ENCODE results near the gene AHR.
"Not testable (repeated sequence)": the region's sequence is repeated elsewhere in the genome, so short reads cannot be mapped to it uniquely, and the experiment has no call there.

Gene AHR

GRCh38 chr7:17339952-17340351, 41.5 kb downstream of the AHR start:
- DNase-seq (ENCODE audit: low spot score), result no peak

- DNase-seq (ENCODE audit: low spot score), result no peak
Observed at GRCh38 chr7:17340655-17341054, 42.2 kb downstream of the AHR start.

- DNase-seq (ENCODE audit: low spot score), result no peak
Observed at GRCh38 chr7:17342756-17343155, 44.3 kb downstream of the AHR start.

GRCh38 chr7:17347401-17347800, 48.9 kb downstream of the AHR start:
- no peak for DNase-seq (ENCODE audit: low spot score)

- not testable (repeated sequence) for DNase-seq (ENCODE audit: low spot score)
Observed at GRCh38 chr7:17348932-17349331, 50.5 kb downstream of the AHR start.

GRCh38 chr7:17350321-17350720, 51.9 kb downstream of the AHR start:
- not testable (repeated sequence) for DNase-seq (ENCODE audit: low spot score)

- not testable (repeated sequence) for DNase-seq (ENCODE audit: low spot score)
Observed at GRCh38 chr7:17353650-17354419, 55.4 kb downstream of the AHR start.

- DNase-seq (ENCODE audit: low spot score), result no peak
Observed at GRCh38 chr7:17354473-17354872, 56.0 kb downstream of the AHR start.

GRCh38 chr7:17355050-17355449, 56.6 kb downstream of the AHR start:
- no peak for DNase-seq (ENCODE audit: low spot score)

GRCh38 chr7:17357952-17358351, 59.5 kb downstream of the AHR start:
- DNase-seq (ENCODE audit: low spot score), result no peak

- DNase-seq (ENCODE audit: low spot score), result no peak
Observed at GRCh38 chr7:17359610-17360009, 61.2 kb downstream of the AHR start.

GRCh38 chr7:17362439-17363105, 64.1 kb downstream of the AHR start:
- DNase-seq (ENCODE audit: low spot score), result no peak

- no peak for DNase-seq (ENCODE audit: low spot score)
Observed at GRCh38 chr7:17364671-17365070, 66.2 kb downstream of the AHR start.

- DNase-seq (ENCODE audit: low spot score), result no peak
Observed at GRCh38 chr7:17365775-17366174, 67.3 kb downstream of the AHR start.

- DNase-seq (ENCODE audit: low spot score), result no peak
Observed at GRCh38 chr7:17367502-17367901, 69.0 kb downstream of the AHR start.

- no peak for DNase-seq (ENCODE audit: low spot score)
Observed at GRCh38 chr7:17368856-17369524, 70.5 kb downstream of the AHR start.

GRCh38 chr7:17369691-17370426, 71.4 kb downstream of the AHR start:
- DNase-seq (ENCODE audit: low spot score), result peak; percentile 45

GRCh38 chr7:17370901-17371585, 72.6 kb downstream of the AHR start:
- no peak for DNase-seq (ENCODE audit: low spot score)

GRCh38 chr7:17371671-17372524, 73.4 kb downstream of the AHR start:
- DNase-seq (ENCODE audit: low spot score), result no peak

- no peak for DNase-seq (ENCODE audit: low spot score)
Observed at GRCh38 chr7:17374157-17374556, 75.7 kb downstream of the AHR start.

GRCh38 chr7:17374654-17375053, 76.2 kb downstream of the AHR start:
- DNase-seq (ENCODE audit: low spot score), result no peak
